Measurements from ENCODE around the gene RIPK1. TPM values are rescaled to one million over a fixed set of nuclear protein-coding genes. Genes with fewer than 3 reads are reported as not detected.
A peak's percentile ranks its signal among the peaks of the same experiment; 100 is the strongest.
"Not testable (repeated sequence)": the region's sequence is repeated elsewhere in the genome, so short reads cannot be mapped to it uniquely, and the experiment has no call there.

Gene RIPK1
- polyA plus RNA-seq, 2 of the 4 experiments (the other 2 are of a cell fraction) = 10.6 to 14.3 TPM

GRCh38 chr6:3046295-3046694 lies 22.0 kb upstream of the RIPK1 start:
- CTCF ChIA-PET = interaction anchor here (0.5 to 1.7 kb wide), 2 partner anchors 46 to 81 kb away, joined by 3 to 5 read pairs; partner anchors contain the start of gene NQO2

DNA sequence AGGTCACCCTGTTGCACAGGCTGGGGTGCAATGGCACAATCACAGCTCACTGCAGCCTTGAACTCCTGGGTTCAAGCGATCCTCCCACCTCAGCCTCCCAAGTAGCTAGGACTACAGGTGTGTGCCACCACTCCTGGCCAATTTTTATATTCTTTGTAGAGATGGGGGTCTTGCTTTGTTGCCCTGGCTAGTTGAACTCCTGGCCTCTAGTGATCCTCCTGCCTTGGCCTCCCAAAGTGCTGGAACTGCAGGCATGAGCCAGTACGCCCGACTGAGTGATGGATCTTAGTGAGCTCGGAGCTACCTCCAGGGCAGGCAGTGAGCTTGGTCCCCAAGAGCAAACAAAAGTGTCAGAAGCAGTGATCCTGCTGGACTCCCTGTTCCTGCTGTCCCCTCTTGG lies 20.3 kb upstream of the RIPK1 start:
- CTCF ChIA-PET = interaction anchor here (0.7 to 1.6 kb wide), 4 partner anchors 18 to 944 kb away, joined by 3 to 7 read pairs (median 4); no protein-coding TSS in a partner anchor

More at GRCh38 chr6:3046295-3046694, 22.0 kb upstream of the RIPK1 start:
- 66% methylated on average over 3 of the region's 3 CpGs for WGBS (ENCODE audit: missing lambda C conversion rate)
- TF ChIP-seq ESRRA (IDR thresholded peaks at IDR 0.05; ENCODE audit: borderline replicate concordance, low read length) = no peak
- TF ChIP-seq, protein P1, sequence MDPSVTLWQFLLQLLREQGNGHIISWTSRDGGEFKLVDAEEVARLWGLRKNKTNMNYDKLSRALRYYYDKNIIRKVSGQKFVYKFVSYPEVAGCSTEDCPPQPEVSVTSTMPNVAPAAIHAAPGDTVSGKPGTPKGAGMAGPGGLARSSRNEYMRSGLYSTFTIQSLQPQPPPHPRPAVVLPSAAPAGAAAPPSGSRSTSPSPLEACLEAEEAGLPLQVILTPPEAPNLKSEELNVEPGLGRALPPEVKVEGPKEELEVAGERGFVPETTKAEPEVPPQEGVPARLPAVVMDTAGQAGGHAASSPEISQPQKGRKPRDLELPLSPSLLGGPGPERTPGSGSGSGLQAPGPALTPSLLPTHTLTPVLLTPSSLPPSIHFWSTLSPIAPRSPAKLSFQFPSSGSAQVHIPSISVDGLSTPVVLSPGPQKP (IDR thresholded peaks at IDR 0.05; ENCODE audit: low read depth, low read length) = no peak
- no peak for TF ChIP-seq E2F6 (IDR thresholded peaks at IDR 0.05; ENCODE audit: borderline replicate concordance, low read depth)
- TF ChIP-seq TFCP2L1 (CRISPR knock-in tag; IDR thresholded peaks at IDR 0.05) = no peak
- TF ChIP-seq CBX2 (IDR thresholded peaks at IDR 0.05; ENCODE audit: borderline replicate concordance, low read depth) = no peak
- TF ChIP-seq ZC3H11A (IDR thresholded peaks at IDR 0.05) = no peak
- TF ChIP-seq SMC3 (IDR thresholded peaks at IDR 0.05) = no peak
- TF ChIP-seq PBX3 (IDR thresholded peaks at IDR 0.05) = no peak
- no peak for TF ChIP-seq KDM5A (IDR thresholded peaks at IDR 0.05)
- no peak overlapping the region for H3K27ac ChIP-seq
- no peak overlapping the region for H3K4me3 ChIP-seq
- FAIRE-seq (no peak), ATAC-seq (no peak), DNase-seq (ENCODE audit: low read depth in 1 of 2, low spot score in 1 of 2) (no peak)
- no peak overlapping the region for H3K4me2 ChIP-seq
- no peaks in the 10 kb centered on the region for H3K9me3 ChIP-seq
- no peaks in the 10 kb centered on the region for H3K4me1 ChIP-seq
- POLR2A ChIA-PET = no interaction called here

GRCh38 chr6:3052481-3053230 lies 15.6 kb upstream of the RIPK1 start:
- Histone ChIP-seq H3K27ac (peak overlapping the region; percentile 70 to 88; a peak in 4 of 6 replicates), H3K4me3 (peak overlapping the region; percentile 50), H3K9me3 (no peaks in the 10 kb centered on the region), H3K4me2 (peak overlapping the region; percentile 79), H3K4me1 (peaks cover 12% of the 10 kb centered on the region)
- ATAC-seq (no peak), FAIRE-seq (no peak), DNase-seq (ENCODE audit: low read depth in 1 of 2, low spot score in 1 of 2) (no peak)
- TF ChIP-seq HOXB13 (CRISPR knock-in tag; IDR thresholded peaks at IDR 0.05; ENCODE audit: low read depth) (no peak), NR3C1 (IDR thresholded peaks at IDR 0.05) (no peak), NPAS2 (CRISPR knock-in tag; IDR thresholded peaks at IDR 0.05; ENCODE audit: borderline replicate concordance) (no peak), BHLHE40 (IDR thresholded peaks at IDR 0.05; ENCODE audit: low read depth, low read length) (no peak), POLR2A (IDR thresholded peaks at IDR 0.05; ENCODE audit: low read length) (no peak), CBX8 (IDR thresholded peaks at IDR 0.05) (no peak), FOSB (CRISPR knock-in tag; IDR thresholded peaks at IDR 0.05) (no peak), PHF8 (IDR thresholded peaks at IDR 0.05; ENCODE audit: borderline replicate concordance, low read depth) (no peak)
- ChIA-PET CTCF (interaction anchor here (0.8 to 2.7 kb wide), 6 partner anchors 27 to 262 kb away, joined by 3 to 18 read pairs (median 4); no protein-coding TSS in a partner anchor), POLR2A (interaction anchor here (1.2 to 1.5 kb wide), 3 partner anchors 26 to 53 kb away, joined by 5 to 18 read pairs (median 6); partner anchors contain the start of gene NQO2)
- 84% methylated on average over 15 of the region's 17 CpGs for WGBS (ENCODE audit: missing lambda C conversion rate)

More for the DNA sequence above, 20.3 kb upstream of the RIPK1 start:
- H3K4me1 ChIP-seq; ATAC-seq; H3K4me2 ChIP-seq; H3K27ac ChIP-seq; H3K4me3 ChIP-seq; FAIRE-seq; POLR2A ChIA-PET; DNase-seq (ENCODE audit: low read depth in 1 of 2, low spot score in 1 of 2); H3K9me3 ChIP-seq: not testable (repeated sequence)
- 86% methylated on average over 1 of the region's 4 CpGs for WGBS (ENCODE audit: missing lambda C conversion rate)

DNA sequence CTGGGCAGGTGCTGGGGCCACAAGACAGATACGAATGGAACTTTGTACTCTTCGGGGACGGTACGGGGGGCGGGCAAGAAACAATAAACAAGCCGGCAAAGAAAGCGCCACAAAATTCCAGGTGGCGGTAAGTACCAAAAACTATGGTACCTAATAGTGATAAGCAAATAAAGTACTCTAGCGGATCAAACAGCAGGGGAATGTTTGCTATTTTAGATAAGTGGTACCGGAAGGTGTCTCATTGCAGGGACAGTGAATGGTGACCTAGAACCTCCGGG lies 15.1 kb upstream of the RIPK1 start:
- ATAC-seq = no peak
- DNase-seq (ENCODE audit: low read depth in 1 of 2, low spot score in 1 of 2) = no peak
- Histone ChIP-seq H3K27ac (peak overlapping the region; percentile 70 to 88), H3K9me3 (no peaks in the 10 kb centered on the region), H3K4me1 (peaks cover 12% of the 10 kb centered on the region), H3K4me2 (peak overlapping the region; percentile 79), H3K4me3 (peak overlapping the region; percentile 50)
- POLR2A ChIA-PET = interaction anchor here (1.0 to 1.5 kb wide), 5 partner anchors 27 to 63 kb away, joined by 5 to 18 read pairs (median 10); partner anchors contain the start of gene NQO2
- WGBS (ENCODE audit: missing lambda C conversion rate) = 62% methylated on average over 11 of the region's 11 CpGs
- FAIRE-seq = no peak
- TF ChIP-seq CEBPB (IDR thresholded peaks at IDR 0.05) = no peak
- no peak for TF ChIP-seq NPAS2 (CRISPR knock-in tag; IDR thresholded peaks at IDR 0.05; ENCODE audit: borderline replicate concordance)
- TF ChIP-seq BCL3 (IDR thresholded peaks at IDR 0.05) = no peak
- no peak for TF ChIP-seq USF2 (IDR thresholded peaks at IDR 0.05)
- no peak for TF ChIP-seq HDAC2 (IDR thresholded peaks at IDR 0.05)
- no peak for TF ChIP-seq HEYL (CRISPR knock-in tag; IDR thresholded peaks at IDR 0.05)
- no peak for TF ChIP-seq ESRRA (IDR thresholded peaks at IDR 0.05; ENCODE audit: borderline replicate concordance, low read length)
- no peak for TF ChIP-seq JUN (IDR thresholded peaks at IDR 0.05)
- TF ChIP-seq HES2 (IDR thresholded peaks at IDR 0.05) = no peak
- TF ChIP-seq ZFP36 (IDR thresholded peaks at IDR 0.05; ENCODE audit: borderline replicate concordance, partially characterized antibody) = no peak
- TF ChIP-seq KDM1A (IDR thresholded peaks at IDR 0.05; ENCODE audit: low read depth) = no peak
- CTCF ChIA-PET = interaction anchor here (1.0 to 2.7 kb wide), 6 partner anchors 25 to 115 kb away, joined by 3 to 18 read pairs (median 5); no protein-coding TSS in a partner anchor
